GM23338 (cell line): ENCODE results near the gene MYO18A. TPM values are rescaled to one million over a fixed set of nuclear protein-coding genes. Genes with fewer than 3 reads are reported as not detected.

Experiments used
- ATAC-seq: fragments of 200-7000 bp; cut with Tn5 transposase; 3 replicates; pipeline ENCODE4 v1.9.1; 2020
- DNase-seq: peaks from one replicate; pipeline ENCODE4 v3.0.0-alpha.2; 2015; ENCODE audit warnings: low spot score
- H2AFZ ChIP-seq: fragments of 200-600 bp; sonication (generic); 2 replicates; pipeline ENCODE4 v1.8.0; 2016; ENCODE audit warnings: antibody characterized with exemption, mild to moderate bottlenecking, moderate library complexity
- H3F3A ChIP-seq: fragments of 200-600 bp; sonication (generic); replicated peaks from 2 replicates; pipeline ENCODE4 v1.8.0; 2017; ENCODE audit warnings: antibody characterized with exemption, mixed run types, low read depth
- H3K27ac ChIP-seq: fragments of 200-600 bp; sonication (generic); 2 replicates; pipeline ENCODE4 v1.6.1; 2016; ENCODE audit warnings: low read depth
- H3K27me3 ChIP-seq: fragments of 200-600 bp; sonication (generic); 2 replicates; pipeline ENCODE4 v1.8.0; 2016; ENCODE audit warnings: mild to moderate bottlenecking, mixed run types, moderate library complexity; ENCODE audit not compliant: insufficient read depth
- H3K36me3 ChIP-seq: fragments of 200-600 bp; sonication (generic); 2 replicates; pipeline ENCODE4 v1.8.0; 2016; ENCODE audit warnings: mild to moderate bottlenecking; ENCODE audit not compliant: insufficient read depth
- H3K4me1 ChIP-seq: fragments of 200-600 bp; sonication (generic); 2 replicates; pipeline ENCODE4 v1.8.0; 2016; ENCODE audit warnings: mild to moderate bottlenecking, moderate library complexity; ENCODE audit not compliant: insufficient read depth
- H3K4me2 ChIP-seq: fragments of 200-600 bp; sonication (generic); 2 replicates; pipeline ENCODE4 v1.7.1; 2017; ENCODE audit warnings: mixed run types
- H3K4me3 ChIP-seq: fragments of 200-600 bp; sonication (generic); 2 replicates; pipeline ENCODE4 v1.6.1; 2016; ENCODE audit warnings: mixed run types
- H3K79me2 ChIP-seq: fragments of 200-600 bp; sonication (generic); replicated peaks from 2 replicates; pipeline ENCODE4 v1.8.0; 2017; ENCODE audit warnings: mild to moderate bottlenecking; ENCODE audit not compliant: insufficient read depth
- H3K9me2 ChIP-seq: fragments of 200-600 bp; sonication (generic); 2 replicates; pipeline ENCODE4 v1.8.0; 2017; ENCODE audit not compliant: insufficient read depth
- H4K20me1 ChIP-seq: fragments of 200-600 bp; sonication (generic); replicated peaks from 2 replicates; pipeline ENCODE4 v1.8.0; 2017; ENCODE audit warnings: mild to moderate bottlenecking; ENCODE audit not compliant: insufficient read depth
- H3K27ac Mint-ChIP-seq: 2 replicates; pipeline ENCODE4 v1.8.0; 2020; ENCODE audit warnings: inconsistent platforms, mild to moderate bottlenecking, moderate library complexity, mixed read lengths
- H3K27me3 Mint-ChIP-seq: 3 replicates; pipeline ENCODE4 v1.8.0; 2022; ENCODE audit warnings: low read depth, mild to moderate bottlenecking, moderate library complexity, mixed read lengths, inconsistent platforms; ENCODE audit not compliant: insufficient read depth, poor library complexity
- H3K36me3 Mint-ChIP-seq: 3 replicates; pipeline ENCODE4 v1.8.0; 2021; ENCODE audit warnings: low read depth, mild to moderate bottlenecking, inconsistent platforms, moderate library complexity, mixed read lengths
- H3K4me1 Mint-ChIP-seq: 3 replicates; pipeline ENCODE4 v1.8.0; 2020; ENCODE audit warnings: mild to moderate bottlenecking, inconsistent platforms, mixed read lengths
- H3K4me3 Mint-ChIP-seq: 3 replicates; pipeline ENCODE4 v1.8.0; 2021; ENCODE audit warnings: moderate library complexity, mild to moderate bottlenecking, inconsistent platforms, mixed read lengths
- H3K9me3 Mint-ChIP-seq: 3 replicates; pipeline ENCODE4 v1.8.0; 2020; ENCODE audit warnings: moderate library complexity, mild to moderate bottlenecking, inconsistent platforms, mixed read lengths
- CREB1 ChIP-seq: fragments of 250-450 bp; sonication (Bioruptor Pico); IDR thresholded peaks from 2 replicates; pipeline ENCODE4 v1.5.0; 2020; ENCODE audit warnings: low read depth, mild to moderate bottlenecking, moderate library complexity
- CTCF ChIP-seq, 2 experiments: fragments of 200-600 bp in 1 of 2; sonication (generic) in 1 of 2; conservative IDR thresholded peaks; 2 replicates each; pipeline versions ENCODE4 v1.5.1 to v1.6.1; 2016 to 2017; ENCODE audit warnings: antibody characterized with exemption in 2 of 2, low read depth in 2 of 2, mild to moderate bottlenecking in 2 of 2, moderate library complexity in 1 of 2
- EZH2 ChIP-seq: fragments of 200-600 bp; sonication (generic); IDR thresholded peaks from one replicate; pipeline ENCODE4 v1.8.0; 2017; ENCODE audit warnings: antibody characterized with exemption, mild to moderate bottlenecking, low read depth; ENCODE audit not compliant: unreplicated experiment
- JUNB ChIP-seq: IDR thresholded peaks from one replicate; pipeline ENCODE4 v1.6.1; 2016; ENCODE audit warnings: antibody characterized with exemption; ENCODE audit not compliant: unreplicated experiment
- NANOG ChIP-seq: IDR thresholded peaks from 2 replicates; pipeline ENCODE4 v1.6.1; 2016; ENCODE audit warnings: antibody characterized with exemption, borderline replicate concordance
- POLR2AphosphoS5 ChIP-seq: IDR thresholded peaks from 2 replicates; pipeline ENCODE4 v1.6.1; 2016; ENCODE audit warnings: antibody characterized with exemption, low read depth
- REST ChIP-seq: IDR thresholded peaks from one replicate; pipeline ENCODE4 v1.6.1; 2018; ENCODE audit warnings: antibody characterized with exemption; ENCODE audit not compliant: unreplicated experiment
- STAT1 ChIP-seq: IDR thresholded peaks from one replicate; pipeline ENCODE4 v1.6.1; 2016; ENCODE audit warnings: antibody characterized with exemption; ENCODE audit not compliant: unreplicated experiment
- ZNF114 ChIP-seq: fragments of 250-450 bp; sonication (Bioruptor Pico); IDR thresholded peaks from 2 replicates; pipeline ENCODE4 v1.5.0; 2020; ENCODE audit warnings: mild to moderate bottlenecking, moderate library complexity
- ZNF462 ChIP-seq: fragments of 250-450 bp; sonication (Bioruptor Pico); IDR thresholded peaks from 2 replicates; pipeline ENCODE4 v1.5.0; 2020; ENCODE audit warnings: mild to moderate bottlenecking, moderate library complexity
- polyA plus RNA-seq: library from polyadenylated mRNA; unstranded; fragments of >200 nt; fragmentation: Nextera tagmentation; extraction: Ambion mirVana; gene quantifications from 2 replicates; pipeline ENCODE4 v1.2.1, GENCODE V29; 2016
- total RNA-seq: library from RNA; depleted of rRNA; stranded (reverse); fragments of >200 nt; shearing (Covaris generic); gene quantifications from 2 replicates; pipeline ENCODE4 v1.2.3, GENCODE V29; 2014

The MYO18A gene
- total and polyA plus RNA-seq, 2 experiments from 2014 or later: 18.3 to 37.5 TPM

DNA sequence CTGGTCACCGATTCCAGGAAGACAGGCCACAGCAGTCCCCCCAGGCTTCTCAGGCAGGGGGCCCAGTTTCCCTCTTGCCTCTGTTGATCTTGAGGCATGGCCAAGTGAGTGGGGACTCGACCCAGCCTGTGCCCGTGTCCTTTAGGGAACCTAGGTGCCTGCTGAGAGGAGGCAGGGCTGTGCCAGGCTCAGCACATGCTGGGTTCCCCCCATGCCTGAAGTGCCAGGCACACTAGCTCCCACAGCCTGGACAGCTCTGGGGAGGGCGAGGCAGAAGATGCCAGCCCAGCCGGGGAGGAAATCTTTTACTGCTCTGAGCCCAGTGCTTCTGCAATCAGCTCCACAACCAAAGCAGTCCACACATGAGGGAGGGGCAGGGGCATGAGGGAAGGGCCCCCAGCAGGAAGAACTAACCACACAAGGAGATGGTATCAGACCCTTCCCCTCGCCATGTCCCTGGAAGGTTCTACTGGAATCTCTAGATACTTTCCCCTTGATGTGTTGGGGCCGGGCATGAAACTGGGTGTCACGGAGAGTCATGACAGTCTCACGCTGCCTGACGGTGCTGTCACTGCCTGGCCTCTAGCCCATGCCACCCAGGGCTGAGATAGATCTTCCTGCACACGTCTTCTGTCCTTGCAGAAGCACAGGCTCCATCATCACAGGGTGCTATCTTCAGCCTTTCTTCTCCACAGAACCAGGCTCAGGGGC lies 25.5 kb downstream of the MYO18A start:
- H3K4me1 ChIP-seq: peaks cover 16% of the 10 kb centered on the region
- peaks cover 18% of the 10 kb centered on the region; the same call in 1 of the 2 replicates for H3K79me2 ChIP-seq
- no peaks in the 10 kb centered on the region for H3K9me2 ChIP-seq
- Mint-ChIP-seq H3K27me3 (peaks cover 8% of the 10 kb centered on the region), H3K36me3 (no peaks in the 10 kb centered on the region; the same call in 2 of the 3 replicates), H3K4me3 (no peak overlapping the region), H3K9me3 (no peaks in the 10 kb centered on the region), H3K4me1 (peaks cover 51% of the 10 kb centered on the region), H3K27ac (peak overlapping the region; percentile 91)
- H3K4me3 ChIP-seq: no peak overlapping the region
- no peak for TF ChIP-seq CTCF (conservative IDR thresholded peaks at IDR 0.05; ENCODE audit: low read depth in 2 of 2)
- TF ChIP-seq CREB1: no peak
- TF ChIP-seq JUNB: no peak
- TF ChIP-seq EZH2: no peak
- H2AFZ ChIP-seq: no peak overlapping the region
- H3F3A ChIP-seq: no peaks in the 10 kb centered on the region
- ATAC-seq (no peak), DNase-seq (no peak)
- H3K4me2 ChIP-seq: no peak overlapping the region
- H3K27ac ChIP-seq: no peak overlapping the region
- H3K27me3 ChIP-seq: no peaks in the 10 kb centered on the region
- H4K20me1 ChIP-seq: 0 out of 2 replicates have a peak, but pooled peaks cover 7% of the 10 kb centered on the region
- H3K36me3 ChIP-seq: no peaks in the 10 kb centered on the region

DNA sequence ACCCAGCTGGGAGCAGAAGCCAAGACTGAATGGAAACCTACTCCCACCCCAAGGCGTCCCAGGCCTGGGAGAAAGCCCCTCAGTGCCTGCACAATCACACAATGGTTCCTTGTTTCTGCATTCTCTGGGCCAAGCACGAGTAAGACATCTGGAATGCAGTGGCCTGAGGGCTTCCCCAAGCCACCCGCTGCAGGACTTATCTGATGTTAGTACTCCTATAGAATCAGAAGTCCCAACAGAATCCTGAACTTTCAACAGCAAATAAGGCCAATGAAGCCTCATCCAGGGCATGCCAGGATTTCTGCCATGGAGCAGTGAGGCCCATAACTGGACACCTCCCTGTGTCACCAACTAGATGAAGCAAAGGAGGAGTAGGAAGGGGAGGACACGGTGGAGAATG lies 28.6 kb downstream of the MYO18A start:
- no peak overlapping the region for H3K27ac Mint-ChIP-seq
- peaks cover 27% of the 10 kb centered on the region for H3K4me1 ChIP-seq
- no peaks in the 10 kb centered on the region for H3K9me3 Mint-ChIP-seq
- H3K4me1 Mint-ChIP-seq: peaks cover 52% of the 10 kb centered on the region
- H3K4me3 ChIP-seq: no peak overlapping the region
- no peak overlapping the region for H3K27ac ChIP-seq
- no peak overlapping the region for H3K4me2 ChIP-seq
- H3K27me3 ChIP-seq: no peaks in the 10 kb centered on the region
- no peaks in the 10 kb centered on the region for H3K9me2 ChIP-seq
- H3F3A ChIP-seq: peaks cover 5% of the 10 kb centered on the region; the same call in 1 of the 2 replicates
- ATAC-seq (no peak), DNase-seq (no peak)
- no peak overlapping the region for H3K4me3 Mint-ChIP-seq
- H3K27me3 Mint-ChIP-seq: peaks cover 8% of the 10 kb centered on the region
- no peaks in the 10 kb centered on the region; the same call in 2 of the 3 replicates for H3K36me3 Mint-ChIP-seq
- H4K20me1 ChIP-seq: no peaks in the 10 kb centered on the region
- H2AFZ ChIP-seq: no peak overlapping the region
- H3K36me3 ChIP-seq: no peaks in the 10 kb centered on the region
- peaks cover 8% of the 10 kb centered on the region; the same call in 1 of the 2 replicates for H3K79me2 ChIP-seq
- TF ChIP-seq REST (no peak), NANOG (no peak), CREB1 (no peak), ZNF114 (CRISPR knock-in tag) (no peak), POLR2AphosphoS5 (no peak), ZNF462 (no peak), EZH2 (no peak), JUNB (no peak), STAT1 (no peak)
